ENCODE measurements around the gene WNT8A. TPM values are rescaled to one million over a fixed set of nuclear protein-coding genes. Genes with fewer than 3 reads are reported as not detected.
"Not testable (repeated sequence)": the region's sequence is repeated elsewhere in the genome, so short reads cannot be mapped to it uniquely, and the experiment has no call there.

The WNT8A gene
- polyA plus RNA-seq, 3 donors = not detected

DNA sequence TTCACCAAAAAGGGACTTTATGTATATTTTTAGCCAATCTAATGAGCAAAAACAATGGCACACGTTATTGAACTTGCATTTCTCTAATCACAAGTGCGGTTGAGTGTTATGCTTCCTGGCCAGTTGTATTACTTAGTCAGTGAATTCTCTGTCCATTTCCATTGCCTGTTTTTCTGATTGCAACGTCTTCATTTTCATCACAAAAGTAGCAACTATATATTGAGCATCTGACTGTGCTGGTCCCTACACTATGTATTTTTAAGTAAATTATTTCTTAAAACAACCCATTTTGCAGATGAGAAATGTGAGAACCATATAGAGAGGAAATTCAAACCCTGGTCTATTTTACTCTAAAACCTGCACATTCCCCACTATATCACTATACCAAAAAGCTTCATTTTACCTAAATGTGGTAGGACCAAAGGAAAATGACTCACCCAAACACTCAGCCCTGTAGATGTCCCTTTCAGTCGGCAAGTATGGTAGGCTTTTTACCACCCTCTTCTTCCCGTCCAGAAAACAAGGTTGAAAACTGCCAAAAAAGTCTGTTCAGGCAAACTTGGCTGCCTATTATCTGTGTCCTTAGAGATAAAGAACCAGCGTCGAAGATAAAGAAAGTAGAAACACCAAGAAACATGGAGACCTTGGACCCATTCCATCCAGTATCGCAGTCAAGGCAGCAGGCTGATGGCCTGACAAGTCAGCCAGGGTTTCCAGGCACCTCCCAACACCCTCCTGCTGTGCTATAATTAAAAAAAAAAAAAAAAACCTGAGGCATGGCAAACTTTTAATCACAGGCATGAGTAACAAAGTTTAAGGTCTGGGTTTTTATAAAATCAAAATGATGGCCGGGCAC is 32.2 kb upstream of the WNT8A start:
- intact Hi-C loops (cut with micrococcal nuclease) = no loop called here
- peaks cover 2 to 4% of the 10 kb centered on the region in 2 donors for H3K27me3 ChIP-seq (ENCODE audit: control insufficient read depth in 2 of 2, insufficient read depth in 2 of 2, low read length in 2 of 2)
- H3K4me2 ChIP-seq (replicated peaks; ENCODE audit: extremely low read depth, low read length, poor library complexity, severe bottlenecking) = no peak overlapping the region

DNA sequence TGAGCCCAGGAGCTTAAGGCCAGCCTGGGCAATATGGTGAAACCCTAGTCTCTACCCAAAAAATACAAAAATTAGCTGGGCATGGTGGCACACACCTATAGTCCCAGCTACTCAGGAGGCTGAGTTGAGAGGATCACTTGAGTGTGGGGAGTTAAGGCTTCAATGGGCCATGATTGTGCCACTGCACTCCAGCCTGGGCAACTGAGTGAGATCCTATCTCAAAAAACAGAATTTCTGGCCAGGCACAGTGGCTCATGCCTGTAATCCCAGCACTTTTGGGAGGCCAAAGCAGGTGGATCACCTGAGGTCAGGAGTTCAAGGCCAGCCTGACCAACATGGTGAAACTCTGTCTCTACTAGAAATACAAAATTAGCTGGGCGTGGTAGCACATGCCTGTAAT is 31.1 kb upstream of the WNT8A start:
- H2AFZ ChIP-seq (ENCODE audit: insufficient read depth, low read depth, low read length, poor library complexity, severe bottlenecking); H3K36me3 Mint-ChIP-seq; H3K9me3 ChIP-seq (replicated peaks in 1 of 2; ENCODE audit: control insufficient read depth in 1 of 2, insufficient read depth in 1 of 2, low read length in 2 of 2); H3K9me3 Mint-ChIP-seq; H3K9ac ChIP-seq (ENCODE audit: insufficient read depth, low read length, poor library complexity, severe bottlenecking); H4K20me1 ChIP-seq (ENCODE audit: insufficient read depth, low read length); H3K79me2 ChIP-seq (ENCODE audit: insufficient read depth, low read length); H3K4me3 ChIP-seq (replicated peaks in 1 of 3; ENCODE audit: low read depth in 2 of 3, low read length in 3 of 3); H3K4me3 Mint-ChIP-seq; H3K36me3 ChIP-seq (replicated peaks in 1 of 2; ENCODE audit: control insufficient read depth in 1 of 2, insufficient read depth in 2 of 2, low read length in 2 of 2); DNase-seq; H3K4me1 ChIP-seq (ENCODE audit: control insufficient read depth in 1 of 2, insufficient read depth in 2 of 2, low read length in 2 of 2); H3K27me3 ChIP-seq (ENCODE audit: control insufficient read depth in 2 of 2, insufficient read depth in 2 of 2, low read length in 2 of 2); H3K27ac Mint-ChIP-seq; intact Hi-C loops (cut with micrococcal nuclease); H3K4me2 ChIP-seq (replicated peaks; ENCODE audit: extremely low read depth, low read length, poor library complexity, severe bottlenecking); H3K4me1 Mint-ChIP-seq; H3K27ac ChIP-seq (ENCODE audit: low read depth in 1 of 2, low read length in 2 of 2): not testable (repeated sequence)
- WGBS (ENCODE audit: insufficient coverage) = 86% methylated on average over 1 of the region's 1 CpG
- peaks cover 3 to 26% (median 9%) of the 10 kb centered on the region in 3 donors for H3K27me3 Mint-ChIP-seq (ENCODE audit: low read depth in 3 of 3)

More for the DNA sequence above, 32.2 kb upstream of the WNT8A start:
- Histone ChIP-seq H3K4me1 (ENCODE audit: control insufficient read depth in 1 of 2, insufficient read depth in 2 of 2, low read length in 2 of 2) (no peaks in the 10 kb centered on the region), H4K20me1 (ENCODE audit: insufficient read depth, low read length) (no peaks in the 10 kb centered on the region), H3K9me3 (replicated peaks in 1 of 2; ENCODE audit: control insufficient read depth in 1 of 2, insufficient read depth in 1 of 2, low read length in 2 of 2) (no peaks in the 10 kb centered on the region), H3K9ac (ENCODE audit: insufficient read depth, low read length, poor library complexity, severe bottlenecking) (no peak overlapping the region), H3K4me3 (replicated peaks in 1 of 3; ENCODE audit: low read depth in 2 of 3, low read length in 3 of 3) (no peak overlapping the region), H3K27ac (ENCODE audit: low read depth in 1 of 2, low read length in 2 of 2) (no peak overlapping the region), H3K79me2 (ENCODE audit: insufficient read depth, low read length) (no peaks in the 10 kb centered on the region), H3K36me3 (replicated peaks in 1 of 2; ENCODE audit: control insufficient read depth in 1 of 2, insufficient read depth in 2 of 2, low read length in 2 of 2) (no peaks in the 10 kb centered on the region), H2AFZ (ENCODE audit: insufficient read depth, low read depth, low read length, poor library complexity, severe bottlenecking) (no peak overlapping the region)
- 97% methylated on average over 8 of the region's 9 CpGs for WGBS (ENCODE audit: insufficient coverage)
- TF ChIP-seq, protein P1, sequence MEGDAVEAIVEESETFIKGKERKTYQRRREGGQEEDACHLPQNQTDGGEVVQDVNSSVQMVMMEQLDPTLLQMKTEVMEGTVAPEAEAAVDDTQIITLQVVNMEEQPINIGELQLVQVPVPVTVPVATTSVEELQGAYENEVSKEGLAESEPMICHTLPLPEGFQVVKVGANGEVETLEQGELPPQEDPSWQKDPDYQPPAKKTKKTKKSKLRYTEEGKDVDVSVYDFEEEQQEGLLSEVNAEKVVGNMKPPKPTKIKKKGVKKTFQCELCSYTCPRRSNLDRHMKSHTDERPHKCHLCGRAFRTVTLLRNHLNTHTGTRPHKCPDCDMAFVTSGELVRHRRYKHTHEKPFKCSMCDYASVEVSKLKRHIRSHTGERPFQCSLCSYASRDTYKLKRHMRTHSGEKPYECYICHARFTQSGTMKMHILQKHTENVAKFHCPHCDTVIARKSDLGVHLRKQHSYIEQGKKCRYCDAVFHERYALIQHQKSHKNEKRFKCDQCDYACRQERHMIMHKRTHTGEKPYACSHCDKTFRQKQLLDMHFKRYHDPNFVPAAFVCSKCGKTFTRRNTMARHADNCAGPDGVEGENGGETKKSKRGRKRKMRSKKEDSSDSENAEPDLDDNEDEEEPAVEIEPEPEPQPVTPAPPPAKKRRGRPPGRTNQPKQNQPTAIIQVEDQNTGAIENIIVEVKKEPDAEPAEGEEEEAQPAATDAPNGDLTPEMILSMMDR (IDR thresholded peaks at IDR 0.05) = no peak
- no peaks in the 10 kb centered on the region for H3K36me3 Mint-ChIP-seq
- H3K4me3 Mint-ChIP-seq = no peak overlapping the region
- H3K27me3 Mint-ChIP-seq (ENCODE audit: low read depth in 3 of 3) = peaks cover 3 to 24% (median 11%) of the 10 kb centered on the region in 3 donors
- H3K9me3 Mint-ChIP-seq = peaks cover 0 to 3% (median 0%) of the 10 kb centered on the region in 7 donors
- DNase-seq = no peak
- no peak overlapping the region for H3K27ac Mint-ChIP-seq
- peaks cover 2% of the 10 kb centered on the region for H3K4me1 Mint-ChIP-seq
